Activated CD4-positive, CD25-positive, alpha-beta regulatory T cell treated with anti-CD3 and anti-CD28 coated beads, Interleukin-2, amount 50 U/mL, for 72 hours (primary cell): ENCODE measurements around the gene NR2F6.
A peak's percentile ranks its signal among the peaks of the same experiment; 100 is the strongest.

Source experiments
- DNase-seq: peaks from one replicate; pipeline ENCODE4 v3.0.0; 2021

The NR2F6 gene

GRCh38 chr19:17263712-17264640 lies 18.3 kb upstream of the NR2F6 start:
- DNase-seq = no peak

- no peak for DNase-seq
Measured at GRCh38 chr19:17262557-17262956, 16.8 kb upstream of the NR2F6 start.

- peak; percentile 90 for DNase-seq
Measured at GRCh38 chr19:17260842-17261325, 15.2 kb upstream of the NR2F6 start.

GRCh38 chr19:17259934-17260333 lies 14.2 kb upstream of the NR2F6 start:
- no peak for DNase-seq

- DNase-seq = no peak
Measured at GRCh38 chr19:17259118-17259780, 13.5 kb upstream of the NR2F6 start.

GRCh38 chr19:17256130-17256529 lies 10.4 kb upstream of the NR2F6 start:
- no peak for DNase-seq

- no peak for DNase-seq
Measured at GRCh38 chr19:17255150-17255621, 9.5 kb upstream of the NR2F6 start.

GRCh38 chr19:17254636-17255035 lies 8.9 kb upstream of the NR2F6 start:
- DNase-seq = no peak

GRCh38 chr19:17249887-17250548 lies 4.3 kb upstream of the NR2F6 start:
- DNase-seq = no peak

GRCh38 chr19:17248011-17248776 lies 2.5 kb upstream of the NR2F6 start:
- no peak for DNase-seq

- DNase-seq = no peak
Measured at GRCh38 chr19:17246681-17247425, 1.1 kb upstream of the NR2F6 start.

- no peak for DNase-seq
Measured at GRCh38 chr19:17244618-17245534, 843 bp downstream of the NR2F6 start.

- DNase-seq = no peak
Measured at GRCh38 chr19:17243830-17244617, 1.7 kb downstream of the NR2F6 start.

- no peak for DNase-seq
Measured at GRCh38 chr19:17243211-17243829, 2.4 kb downstream of the NR2F6 start.

- no peak for DNase-seq
Measured at GRCh38 chr19:17242431-17243208, 3.1 kb downstream of the NR2F6 start.

GRCh38 chr19:17240826-17241399 lies 4.8 kb downstream of the NR2F6 start:
- DNase-seq = no peak

GRCh38 chr19:17240062-17240752 lies 5.5 kb downstream of the NR2F6 start:
- DNase-seq = no peak
